ENCODE data around the gene PTMA. TPM values are rescaled to one million over a fixed set of nuclear protein-coding genes. Genes with fewer than 3 reads are reported as not detected.
A peak's percentile ranks its signal among the peaks of the same experiment; 100 is the strongest.

The PTMA gene
- total RNA-seq, 1 experiment from 2014 or later: 1,390 TPM

- peak overlapping the region; percentile 34; the same call in 1 of the 2 replicates for H3K27ac ChIP-seq (ENCODE audit: low read length)
- H3K27me3 ChIP-seq (ENCODE audit: control insufficient read depth, insufficient read depth, low read length): no peaks in the 10 kb centered on the region
- H3K4me1 ChIP-seq (ENCODE audit: control insufficient read depth, insufficient read depth, low read length): peaks cover 11% of the 10 kb centered on the region
- ChIA-PET POLR2A (interaction anchor here (0.6 kb wide), 1 partner anchor 74 kb away, joined by 8 read pairs; no protein-coding TSS in a partner anchor), CTCF (interaction anchor here (0.6 kb wide), 1 partner anchor 104 kb away, joined by 3 read pairs; no protein-coding TSS in a partner anchor)
- H3K36me3 ChIP-seq (ENCODE audit: control insufficient read depth, insufficient read depth, low read length): peaks cover 2% of the 10 kb centered on the region; the same call in 1 of the 2 replicates
- no peaks in the 10 kb centered on the region for H3K9me3 ChIP-seq (ENCODE audit: control insufficient read depth, insufficient read depth, low read depth, low read length)
- in situ Hi-C loops (cut with HindIII; ENCODE audit: low pct_unique_long_range_greater_than_20kb, low sequenced_read_pairs) (no loop called here), intact Hi-C loops (cut with micrococcal nuclease; ENCODE audit: unreplicated experiment) (no loop called here)
- ATAC-seq: no peak
- no peak for TF ChIP-seq REST (IDR thresholded peaks at IDR 0.05; ENCODE audit: insufficient read depth in 1 of 2, low read depth in 2 of 2, low read length in 1 of 2)
- TF ChIP-seq CTCF (IDR thresholded peaks at IDR 0.05): no peak
- no peak for TF ChIP-seq SIN3A (IDR thresholded peaks at IDR 0.05; ENCODE audit: borderline replicate concordance, insufficient read depth, low read depth, low read length)
- TF ChIP-seq TCF7L2 (IDR thresholded peaks at IDR 0.05; ENCODE audit: low read depth, low read length): no peak
- no peak for TF ChIP-seq POLR2AphosphoS5 (IDR thresholded peaks at IDR 0.05; ENCODE audit: low read depth, low read length)
- no peak overlapping the region for H3K4me3 ChIP-seq (ENCODE audit: low read depth in 2 of 2, low read length in 2 of 2)
- BruUV-seq (replicated peaks): no TSS peak
- no peak for DNase-seq (ENCODE audit: low read depth, low spot score)
Measured at GRCh38 chr2:231682603-231683291, 25.6 kb upstream of the PTMA start.

GRCh38 chr2:231683292-231684235 is 24.8 kb upstream of the PTMA start:
- Histone ChIP-seq H3K9me3 (ENCODE audit: control insufficient read depth, insufficient read depth, low read depth, low read length) (no peaks in the 10 kb centered on the region), H3K36me3 (ENCODE audit: control insufficient read depth, insufficient read depth, low read length) (peaks cover 2% of the 10 kb centered on the region; the same call in 1 of the 2 replicates), H3K27me3 (ENCODE audit: control insufficient read depth, insufficient read depth, low read length) (no peaks in the 10 kb centered on the region), H3K27ac (ENCODE audit: low read length) (no peak overlapping the region), H3K4me3 (ENCODE audit: low read depth in 2 of 2, low read length in 2 of 2) (no peak overlapping the region), H3K4me1 (ENCODE audit: control insufficient read depth, insufficient read depth, low read length) (peaks cover 8% of the 10 kb centered on the region)
- in situ Hi-C loops (cut with HindIII; ENCODE audit: low pct_unique_long_range_greater_than_20kb, low sequenced_read_pairs) (no loop called here), intact Hi-C loops (cut with micrococcal nuclease; ENCODE audit: unreplicated experiment) (no loop called here)
- ChIA-PET POLR2A (interaction anchor here (0.6 kb wide), 1 partner anchor 75 kb away, joined by 8 read pairs; no protein-coding TSS in a partner anchor), CTCF (interaction anchor here (0.6 to 0.8 kb wide), 2 partner anchors 9 to 103 kb away, joined by 3 to 4 read pairs; no protein-coding TSS in a partner anchor)
- TF ChIP-seq POLR2AphosphoS5 (IDR thresholded peaks at IDR 0.05; ENCODE audit: low read depth, low read length): no peak
- no peak for TF ChIP-seq SIN3A (IDR thresholded peaks at IDR 0.05; ENCODE audit: borderline replicate concordance, insufficient read depth, low read depth, low read length)
- no peak for TF ChIP-seq CTCF (IDR thresholded peaks at IDR 0.05)
- no peak for TF ChIP-seq TCF7L2 (IDR thresholded peaks at IDR 0.05; ENCODE audit: low read depth, low read length)
- no peak for TF ChIP-seq REST (IDR thresholded peaks at IDR 0.05; ENCODE audit: insufficient read depth in 1 of 2, low read depth in 2 of 2, low read length in 1 of 2)
- DNase-seq (ENCODE audit: low read depth, low spot score): no peak
- no TSS peak for BruUV-seq (replicated peaks)
- ATAC-seq: no peak

All from Panc1 (cell line).